ENCODE results near the gene BIK.

- no peak for TF ChIP-seq CTCF (conservative IDR thresholded peaks at IDR 0.05 in 1 of 2, IDR thresholded peaks at IDR 0.05 in 1 of 2; ENCODE audit: low read depth in 1 of 2, low read length in 2 of 2)
- no peak for TF ChIP-seq EZH2 (IDR thresholded peaks at IDR 0.05; ENCODE audit: low read length, missing control alignments)
Measured at GRCh38 chr22:43081968-43082367, 28.6 kb upstream of the BIK start.

All from fibroblast of lung (primary cell).